K562 (cell line): ENCODE measurements around the gene PLA2R1. TPM values are rescaled to one million over a fixed set of nuclear protein-coding genes. Genes with fewer than 3 reads are reported as not detected.

Experiments used
- ATAC-seq: fragments of 200-7000 bp; cut with Tn5 transposase; 3 replicates; pipeline ENCODE4 v1.9.1; 2020; ENCODE audit warnings: moderate library complexity
- BruUV-seq: library from RNA; stranded (reverse); fragments of 400-500 nt; replicated peaks from 2 replicates; lab custom pipeline; 2021; lab: Mats Ljungman, UMichigan
- CTCF ChIA-PET: fragments of 300-600 bp; formaldehyde crosslinking; extraction: SDS; loops from one replicate; lab custom pipeline; 2021; ENCODE audit warnings: low intra/inter-chr PET ratio; lab: Yijun Ruan, JAX
- POLR2A ChIA-PET: fragments of 300-600, 350-650 bp; sonication (Branson Sonifier 250); formaldehyde crosslinking; extraction: SDS; loops from one replicate; lab custom pipeline; 2021; ENCODE audit warnings: antibody characterized with exemption, inconsistent platforms; lab: Yijun Ruan, JAX
- DNase-seq, 4 experiments: peaks; one replicate each; pipeline versions ENCODE4 v3.0.0 to v3.0.0-alpha.2; 2011 to 2018; ENCODE audit warnings: low spot score in 3 of 4, mixed read lengths in 3 of 4; ENCODE audit errors: extremely low read depth in 1 of 4
- FAIRE-seq: peaks from 2 replicates; lab custom pipeline; 2011; peaks lifted over from hg19 to GRCh38; lab: Jason Lieb, UNC
- H2AFZ ChIP-seq: 2 replicates; pipeline ENCODE4 v1.6.0; 2011; ENCODE audit warnings: low read depth, low read length, control low read depth, inconsistent platforms
- H3K27ac ChIP-seq: fragments of 200-600 bp; 3 replicates; pipeline ENCODE4 v1.8.0; 2011; ENCODE audit warnings: low read depth, mild to moderate bottlenecking, control low read depth, inconsistent platforms, low read length, moderate library complexity, mixed read lengths; ENCODE audit errors: extremely low read depth
- H3K27me3 ChIP-seq, 2 experiments: fragments of 300-600 bp in 1 of 2; 2 replicates in 1 of 2; 3 replicates in 1 of 2; pipeline versions ENCODE4 v1.6.0 to v1.8.0; 2011; ENCODE audit warnings: inconsistent platforms in 2 of 2, low read length in 2 of 2, mild to moderate bottlenecking in 1 of 2, mixed read lengths in 1 of 2, moderate library complexity in 1 of 2; ENCODE audit not compliant: control insufficient read depth in 2 of 2, insufficient read depth in 2 of 2
- H3K36me3 ChIP-seq: fragments of 300-600 bp; 3 replicates; pipeline ENCODE4 v1.8.0; 2011; ENCODE audit warnings: mild to moderate bottlenecking, low read length, inconsistent platforms; ENCODE audit not compliant: control insufficient read depth, insufficient read depth
- H3K4me1 ChIP-seq, 2 experiments: fragments of 200-600 bp in 1 of 2; replicated peaks in 1 of 2; 2 replicates in 1 of 2; 3 replicates in 1 of 2; pipeline versions ENCODE4 v1.5.1 to v1.8.0; 2011; ENCODE audit warnings: inconsistent platforms in 2 of 2, low read length in 2 of 2, mild to moderate bottlenecking in 1 of 2, mixed read lengths in 1 of 2, moderate library complexity in 1 of 2; ENCODE audit not compliant: control insufficient read depth in 2 of 2, insufficient read depth in 2 of 2
- H3K4me2 ChIP-seq: 2 replicates; pipeline ENCODE4 v1.6.1; 2011; ENCODE audit warnings: low read length, control low read depth, inconsistent platforms, mixed read lengths; ENCODE audit not compliant: insufficient read depth
- H3K4me3 ChIP-seq: fragments of 200-600 bp; sonication (generic), shearing (Covaris generic); 2 replicates; pipeline ENCODE4 v1.5.1; 2016; ENCODE audit warnings: control low read depth, inconsistent platforms
- H3K79me2 ChIP-seq: fragments of 200-600 bp; 3 replicates; pipeline ENCODE4 v1.8.0; 2011; ENCODE audit warnings: low read length, inconsistent platforms; ENCODE audit not compliant: control insufficient read depth, insufficient read depth
- H3K9ac ChIP-seq, 2 experiments: 2 replicates each; pipeline versions ENCODE4 v1.6.0 to v1.6.1; 2011; ENCODE audit warnings: low read depth in 2 of 2, low read length in 2 of 2, control low read depth in 1 of 2, inconsistent platforms in 1 of 2, mild to moderate bottlenecking in 1 of 2, mixed read lengths in 1 of 2; ENCODE audit not compliant: insufficient read depth in 1 of 2
- H3K9me1 ChIP-seq: one replicate; pipeline ENCODE4 v1.6.0; 2011; ENCODE audit warnings: inconsistent platforms, mild to moderate bottlenecking, low read length, moderate library complexity; ENCODE audit not compliant: control insufficient read depth, insufficient read depth
- H3K9me3 ChIP-seq: replicated peaks from 2 replicates; pipeline ENCODE4 v1.5.1; 2011; ENCODE audit warnings: low read depth, low read length, inconsistent platforms; ENCODE audit not compliant: control insufficient read depth, insufficient read depth
- H4K20me1 ChIP-seq: replicated peaks from 2 replicates; pipeline ENCODE4 v1.6.1; 2011; ENCODE audit warnings: low read length, inconsistent platforms, mixed read lengths; ENCODE audit not compliant: control insufficient read depth, insufficient read depth
- ATF1 ChIP-seq, 2 experiments: fragments of 450-650 bp in 1 of 2; IDR thresholded peaks; 2 replicates each; pipeline ENCODE4 v1.6.1; 2016; ENCODE audit warnings: missing compliant biosample characterization in 1 of 2, missing genetic modification characterization in 1 of 2
- CAMTA2 ChIP-seq: fragments of 250-450 bp; sonication (Bioruptor Pico); conservative IDR thresholded peaks from 2 replicates; pipeline ENCODE4 v1.5.1; 2022
- CHD2 ChIP-seq: IDR thresholded peaks from 2 replicates; pipeline ENCODE4 v1.6.1; 2011; ENCODE audit warnings: low read depth, low read length
- CXXC5 ChIP-seq: fragments of 250-450 bp; sonication (Bioruptor Pico); IDR thresholded peaks from 2 replicates; pipeline ENCODE4 v1.8.0; 2022; ENCODE audit warnings: inconsistent platforms, mild to moderate bottlenecking, moderate library complexity
- ESRRB ChIP-seq: fragments of 250-450 bp; sonication (Bioruptor Pico); IDR thresholded peaks from 2 replicates; pipeline ENCODE4 v1.5.0; 2020; ENCODE audit warnings: mild to moderate bottlenecking, moderate library complexity, borderline replicate concordance
- ETS1 ChIP-seq: conservative IDR thresholded peaks from 2 replicates; pipeline ENCODE4 v1.6.1; 2011; ENCODE audit warnings: low read depth, mild to moderate bottlenecking, low read length; ENCODE audit not compliant: control insufficient read depth
- HDAC2 ChIP-seq: fragments of 450-650 bp; IDR thresholded peaks from 2 replicates; pipeline ENCODE4 v1.6.1; 2016; ENCODE audit warnings: mild to moderate bottlenecking
- JUND ChIP-seq, 2 experiments: IDR thresholded peaks; 2 replicates in 1 of 2; 3 replicates in 1 of 2; pipeline ENCODE4 v1.6.1; 2011; ENCODE audit warnings: borderline replicate concordance in 2 of 2, low read depth in 2 of 2, low read length in 2 of 2, improper control_type of control experiment in 1 of 2, missing biosample characterization in 1 of 2, missing genetic modification characterization in 1 of 2, missing genetic modification reagents in 1 of 2
- MEIS2 ChIP-seq: fragments of 450-650 bp; IDR thresholded peaks from 2 replicates; pipeline ENCODE4 v1.6.1; 2014; ENCODE audit warnings: mild to moderate bottlenecking; ENCODE audit not compliant: partially characterized antibody
- NFXL1 ChIP-seq: fragments of 450-650 bp; formaldehyde crosslinking; IDR thresholded peaks from 2 replicates; pipeline ENCODE4 v1.4.0; 2021; ENCODE audit warnings: mild to moderate bottlenecking
- SFPQ ChIP-seq: fragments of 200-400 bp; formaldehyde crosslinking; IDR thresholded peaks from 2 replicates; pipeline ENCODE4 v1.6.1; 2017; ENCODE audit warnings: mild to moderate bottlenecking, low read depth, low read length, moderate library complexity
- SRF ChIP-seq, 2 experiments: fragments of 250-450, 450-650 bp in 1 of 2; sonication (Bioruptor Pico) in 1 of 2; sonication (generic) in 1 of 2; formaldehyde crosslinking; IDR thresholded peaks; 2 replicates each; pipeline versions ENCODE4 v1.5.0 to v1.5.1; 2020 to 2022; ENCODE audit warnings: mild to moderate bottlenecking in 1 of 2, missing genetic modification reagents in 1 of 2
- ZBTB7A ChIP-seq: IDR thresholded peaks from 2 replicates; pipeline ENCODE4 v1.6.1; 2011; ENCODE audit warnings: low read depth, mild to moderate bottlenecking, low read length, moderate library complexity, borderline replicate concordance; ENCODE audit not compliant: control insufficient read depth
- ZNF121 ChIP-seq: sonication (generic); formaldehyde crosslinking; conservative IDR thresholded peaks from 2 replicates; pipeline ENCODE4 v1.8.0; 2022; ENCODE audit warnings: missing genetic modification reagents
- ZNF274 ChIP-seq: IDR thresholded peaks from 2 replicates; pipeline ENCODE4 v1.6.1; 2011; ENCODE audit warnings: low read depth, mild to moderate bottlenecking, low read length, moderate library complexity, borderline replicate concordance
- ZNF449 ChIP-seq: fragments of 250-450 bp; sonication (Bioruptor Pico); IDR thresholded peaks from 2 replicates; pipeline ENCODE4 v1.8.0; 2022; ENCODE audit warnings: moderate library complexity, mild to moderate bottlenecking, inconsistent platforms
- WGBS: fragments of 100-300 bp; shearing (Covaris generic); methylation state at CpG from one replicate; pipeline ENCODE4 v1.1.6; 2016; ENCODE audit warnings: low coverage, mixed read lengths; ENCODE audit not compliant: insufficient coverage; ENCODE audit errors: missing lambda C conversion rate; 5-methylcytosine and 5-hydroxymethylcytosine counted together
- in situ Hi-C: fragments of 300-500 bp; cut with MboI; formaldehyde crosslinking; loops from 4 replicates; pipeline ENCODE4 v1.15.0; 2018; ENCODE audit warnings: inconsistent platforms, mixed read lengths
- intact Hi-C: fragments of 100-400 bp; cut with micrococcal nuclease; formaldehyde crosslinking; loops from 2 replicates; pipeline ENCODE4 v1.14.2; 2022
- polyA plus RNA-seq, 8 experiments: library from polyadenylated mRNA; depleted of rRNA in 4 of 8; stranded (reverse) in 5 of 8; unstranded in 3 of 8; fragments of >200 nt; fragmentation: Nextera tagmentation in 2 of 8; fragmentation: Illumina TruSeq in 1 of 8; extraction: Ambion mirVana in 2 of 8; extraction: Trizol in 1 of 8; gene quantifications; 2 replicates each; pipeline versions ENCODE4 v1.2.1 to v1.2.3, GENCODE V29; 2011 to 2014; ENCODE audit warnings: inconsistent platforms in 1 of 8, missing spikeins in 1 of 8
- total RNA-seq, 7 experiments: library from RNA; depleted of rRNA in 6 of 7; stranded (reverse); fragments of >200 nt in 6 of 7; fragmentation: Illumina TruSeq in 2 of 7; extraction: Trizol in 2 of 7; gene quantifications; 2 replicates each; pipeline versions ENCODE4 v1.2.1 to v1.2.3, GENCODE V29; 2011 to 2021; ENCODE audit warnings: low replicate concordance in 1 of 7

The PLA2R1 gene
- total and polyA plus RNA-seq, 9 of the 15 experiments (the other 6 are each of a cell fraction or from before 2014, with no cell fraction given), result not detected

- CTCF ChIA-PET, result no interaction called here
- no peaks in the 10 kb centered on the region for H3K79me2 ChIP-seq
- no peak overlapping the region for H2AFZ ChIP-seq
- no peak overlapping the region for H3K27ac ChIP-seq
- no TSS peak for BruUV-seq
- no peaks in the 10 kb centered on the region for H3K9me1 ChIP-seq
- no peak overlapping the region for H3K9ac ChIP-seq
- ATAC-seq, result no peak
- no peaks in the 10 kb centered on the region for H3K36me3 ChIP-seq
- in situ Hi-C loops, result no loop called here
- no peak overlapping the region for H3K4me2 ChIP-seq
- TF ChIP-seq ESRRB (no peak), ATF1 (CRISPR knock-in tag; IDR thresholded peaks at IDR 0.05) (no peak), ATF1 (tag; IDR thresholded peaks at IDR 0.05) (no peak), ZNF449 (CRISPR knock-in tag) (no peak), CAMTA2 (CRISPR knock-in tag) (no peak), ZNF121 (CRISPR knock-in tag) (no peak), CHD2 (no peak), ZNF274 (no peak), MEIS2 (no peak), HDAC2 (no peak), SFPQ (no peak), SRF (CRISPR knock-in tag; IDR thresholded peaks at IDR 0.05) (no peak), ETS1 (no peak), JUND (IDR thresholded peaks at IDR 0.05; ENCODE audit: borderline replicate concordance, low read depth, low read length) (no peak), JUND (tag; IDR thresholded peaks at IDR 0.05; ENCODE audit: borderline replicate concordance, low read depth, low read length) (no peak), CXXC5 (CRISPR knock-in tag) (no peak), NFXL1 (CRISPR knock-in tag) (no peak), ZBTB7A (no peak)
- TF ChIP-seq, all 486 proteins: peak for 0
- H3K27me3 ChIP-seq, result no peaks in the 10 kb centered on the region; a peak in 2 of 5 replicates
- H3K4me3 ChIP-seq, result no peak overlapping the region
- no peaks in the 10 kb centered on the region for H3K4me1 ChIP-seq
- H4K20me1 ChIP-seq, result no peaks in the 10 kb centered on the region
- POLR2A ChIA-PET, result no interaction called here
- FAIRE-seq (no peak), DNase-seq (no peak)
- WGBS, result under 1% methylated on average over 7 of the region's 7 CpGs
- H3K9me3 ChIP-seq, result no peaks in the 10 kb centered on the region
- intact Hi-C loops, result no loop called here
Measured at GRCh38 chr2:160054984-160055725, 7.3 kb downstream of the PLA2R1 start.
